ENCODE data around the gene ATP6V1C2. TPM values are rescaled to one million over a fixed set of nuclear protein-coding genes. Genes with fewer than 3 reads are reported as not detected.

The ATP6V1C2 gene
- total RNA-seq, 2 donors from 2014 or later, result 0.21 TPM; not detected in 1

DNA sequence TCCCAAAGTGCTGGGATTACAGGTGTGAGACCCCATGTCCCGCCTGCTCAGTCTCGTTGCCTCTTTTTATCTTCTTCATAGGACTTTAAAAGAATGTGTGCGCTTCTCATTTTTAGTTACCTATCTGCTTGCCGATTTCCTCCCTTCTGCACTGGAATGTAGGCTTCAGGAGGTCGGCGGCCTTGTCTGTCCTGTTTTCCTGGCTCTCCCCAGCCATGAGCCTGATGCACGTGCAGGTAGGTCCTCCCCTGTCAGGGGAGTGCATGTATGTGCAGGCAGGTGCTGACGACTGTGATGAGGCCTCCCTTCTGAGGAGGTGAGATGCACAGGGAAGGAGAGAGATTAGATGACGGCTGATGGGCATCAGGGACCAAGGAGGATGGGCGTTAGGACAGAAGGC is 13.6 kb upstream of the ATP6V1C2 start:
- Mint-ChIP-seq H3K27me3 (ENCODE audit: low read depth) (peaks cover 25% of the 10 kb centered on the region), H3K4me3 (no peak overlapping the region), H3K4me1 (ENCODE audit: low read depth) (peaks cover 7% of the 10 kb centered on the region), H3K27ac (no peak overlapping the region), H3K36me3 (ENCODE audit: insufficient read depth in 2 of 2) (no peaks in the 10 kb centered on the region), H3K9me3 (no peaks in the 10 kb centered on the region)
- no peak for DNase-seq
- no peak for ATAC-seq (replicated peaks in 1 of 2)

DNA sequence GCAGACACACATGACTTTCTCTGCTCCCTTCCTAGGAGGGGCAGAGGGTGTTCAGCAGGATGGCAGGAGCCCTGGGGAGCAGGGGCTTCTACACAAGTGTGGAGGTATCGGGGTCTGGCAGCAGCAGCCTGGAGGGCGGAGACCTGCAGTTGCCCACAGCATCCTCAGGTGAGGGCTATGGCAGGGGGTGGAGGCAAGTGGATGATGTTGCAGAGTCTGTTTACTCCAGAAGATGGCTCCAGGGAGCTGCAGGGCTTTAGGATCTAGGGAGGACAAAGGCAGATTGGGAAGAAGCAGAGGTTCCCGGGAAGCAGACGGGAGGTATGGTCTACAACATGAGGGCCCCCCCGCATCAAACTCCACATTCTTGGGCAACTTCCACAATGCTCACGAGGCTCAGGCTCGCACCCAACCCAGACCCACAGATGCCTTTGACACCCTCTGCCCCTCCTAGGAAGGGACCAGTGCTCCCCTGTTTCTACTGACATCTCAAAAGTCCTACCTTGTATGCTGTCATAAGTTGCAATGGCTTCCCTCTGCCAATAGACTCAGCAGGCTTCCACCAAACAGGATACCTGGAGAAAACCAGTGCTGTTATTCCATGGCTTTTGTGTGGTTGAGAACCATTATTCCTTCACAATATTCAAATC is 12.0 kb upstream of the ATP6V1C2 start:
- peaks cover 7% of the 10 kb centered on the region for H3K4me1 Mint-ChIP-seq (ENCODE audit: low read depth)
- H3K9me3 Mint-ChIP-seq, result no peaks in the 10 kb centered on the region
- no peak overlapping the region for H3K27ac Mint-ChIP-seq
- H3K36me3 Mint-ChIP-seq (ENCODE audit: insufficient read depth in 2 of 2), result no peaks in the 10 kb centered on the region
- ATAC-seq (replicated peaks in 1 of 2), result no peak
- H3K27me3 Mint-ChIP-seq (ENCODE audit: low read depth), result peaks cover 25% of the 10 kb centered on the region
- DNase-seq, result no peak
- H3K4me3 Mint-ChIP-seq, result no peak overlapping the region

GRCh38 chr2:10712185-10712809 is 9.1 kb upstream of the ATP6V1C2 start:
- Mint-ChIP-seq H3K27me3 (ENCODE audit: low read depth) (peaks cover 31% of the 10 kb centered on the region), H3K4me3 (peak overlapping the region; percentile 1 to 74), H3K27ac (no peak overlapping the region)

DNA sequence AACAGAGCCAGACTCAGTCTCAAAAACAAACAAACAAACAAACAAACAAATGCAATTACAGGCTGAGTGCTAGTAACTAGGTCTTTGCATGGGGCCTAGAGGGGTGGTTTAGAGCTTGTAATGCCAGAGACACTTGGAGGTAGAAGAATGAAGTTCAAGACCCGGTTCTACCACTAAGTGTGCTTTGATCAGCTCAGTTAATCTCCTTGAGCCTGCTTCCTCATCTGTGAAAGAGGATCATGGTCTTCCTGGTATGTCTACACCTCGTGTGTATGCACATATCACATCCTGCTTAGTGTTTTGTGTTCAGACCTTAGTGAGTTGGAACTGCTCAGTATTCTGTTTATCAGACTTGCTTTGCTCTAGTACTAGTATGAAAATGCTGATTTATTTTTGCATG is 4.8 kb upstream of the ATP6V1C2 start:
- ATAC-seq (replicated peaks in 1 of 2) (no peak), DNase-seq (no peak)
- H3K27me3 Mint-ChIP-seq (ENCODE audit: low read depth), result peaks cover 48% of the 10 kb centered on the region
- no peak overlapping the region for H3K4me3 Mint-ChIP-seq
- no peaks in the 10 kb centered on the region for H3K9me3 Mint-ChIP-seq
- H3K4me1 Mint-ChIP-seq (ENCODE audit: low read depth), result peaks cover 7% of the 10 kb centered on the region
- no peaks in the 10 kb centered on the region for H3K36me3 Mint-ChIP-seq (ENCODE audit: insufficient read depth in 2 of 2)
- H3K27ac Mint-ChIP-seq, result no peak overlapping the region

More at GRCh38 chr2:10712185-10712809, 9.1 kb upstream of the ATP6V1C2 start:
- ATAC-seq (replicated peaks in 1 of 2) (peak; percentile 39 to 54), DNase-seq (peak in 1 of 2 donors; percentile 6)
- H3K4me1 Mint-ChIP-seq (ENCODE audit: low read depth), result peaks cover 7% of the 10 kb centered on the region
- no peaks in the 10 kb centered on the region for H3K36me3 Mint-ChIP-seq (ENCODE audit: insufficient read depth in 2 of 2)
- H3K9me3 Mint-ChIP-seq, result no peaks in the 10 kb centered on the region

- peaks cover 8% of the 10 kb centered on the region for H3K4me1 Mint-ChIP-seq (ENCODE audit: low read depth)
- DNase-seq (no peak), ATAC-seq (replicated peaks in 1 of 2) (no peak)
- no peaks in the 10 kb centered on the region for H3K36me3 Mint-ChIP-seq (ENCODE audit: insufficient read depth in 2 of 2)
- peaks cover 47% of the 10 kb centered on the region for H3K27me3 Mint-ChIP-seq (ENCODE audit: low read depth)
- no peaks in the 10 kb centered on the region for H3K9me3 Mint-ChIP-seq
- H3K4me3 Mint-ChIP-seq, result no peak overlapping the region
- H3K27ac Mint-ChIP-seq, result no peak overlapping the region
Observed at GRCh38 chr2:10717628-10718027, 3.8 kb upstream of the ATP6V1C2 start.

DNA sequence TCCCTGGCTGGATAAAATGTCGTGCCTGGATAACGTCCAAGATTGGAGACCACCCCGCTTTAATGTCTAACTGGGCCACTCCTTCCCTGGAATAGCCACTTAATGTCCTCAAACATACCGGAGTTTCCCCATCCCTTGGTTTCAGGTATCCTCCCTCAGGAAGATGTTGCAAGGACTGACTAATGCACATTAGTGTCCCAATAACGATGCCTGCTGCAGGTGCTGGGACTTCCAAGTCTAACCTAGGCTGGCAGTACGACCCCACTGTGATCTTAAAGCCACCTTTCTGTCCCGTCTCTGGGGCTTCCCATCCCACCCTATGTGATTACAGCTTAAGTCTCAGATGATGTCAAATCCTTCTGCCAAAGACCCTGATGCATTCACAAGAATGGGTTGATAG is 1.1 kb upstream of the ATP6V1C2 start:
- ATAC-seq (replicated peaks in 1 of 2) (no peak), DNase-seq (no peak)
- peaks cover 8% of the 10 kb centered on the region for H3K4me1 Mint-ChIP-seq (ENCODE audit: low read depth)
- peak overlapping the region; percentile 48 to 49 for H3K4me3 Mint-ChIP-seq
- no peaks in the 10 kb centered on the region for H3K36me3 Mint-ChIP-seq (ENCODE audit: insufficient read depth in 2 of 2)
- H3K9me3 Mint-ChIP-seq, result no peaks in the 10 kb centered on the region
- H3K27me3 Mint-ChIP-seq (ENCODE audit: low read depth), result peaks cover 60% of the 10 kb centered on the region
- no peak overlapping the region for H3K27ac Mint-ChIP-seq

- peaks cover 60% of the 10 kb centered on the region for H3K27me3 Mint-ChIP-seq (ENCODE audit: low read depth)
- DNase-seq, result no peak
- no peaks in the 10 kb centered on the region for H3K36me3 Mint-ChIP-seq (ENCODE audit: insufficient read depth in 2 of 2)
- H3K27ac Mint-ChIP-seq, result no peak overlapping the region
- peak overlapping the region; percentile 48 to 49 for H3K4me3 Mint-ChIP-seq
- peaks cover 8% of the 10 kb centered on the region for H3K4me1 Mint-ChIP-seq (ENCODE audit: low read depth)
- ATAC-seq (replicated peaks in 1 of 2), result peak in 1 of 2 donors; percentile 14
- no peaks in the 10 kb centered on the region for H3K9me3 Mint-ChIP-seq
Observed at GRCh38 chr2:10720947-10721395, 459 bp upstream of the ATP6V1C2 start.

GRCh38 chr2:10722252-10722825 is 909 bp downstream of the ATP6V1C2 start:
- peak overlapping the region in 1 of 2 donors; percentile 63 for H3K4me3 Mint-ChIP-seq
- DNase-seq (no peak), ATAC-seq (replicated peaks in 1 of 2) (no peak)
- peaks cover 53% of the 10 kb centered on the region for H3K27me3 Mint-ChIP-seq (ENCODE audit: low read depth)
- peaks cover 8% of the 10 kb centered on the region for H3K4me1 Mint-ChIP-seq (ENCODE audit: low read depth)
- no peaks in the 10 kb centered on the region for H3K36me3 Mint-ChIP-seq (ENCODE audit: insufficient read depth in 2 of 2)
- H3K27ac Mint-ChIP-seq, result no peak overlapping the region
- no peaks in the 10 kb centered on the region for H3K9me3 Mint-ChIP-seq

GRCh38 chr2:10732924-10733565 is 11.6 kb downstream of the ATP6V1C2 start:
- no peak for DNase-seq
- Mint-ChIP-seq H3K4me1 (ENCODE audit: low read depth) (no peaks in the 10 kb centered on the region), H3K36me3 (ENCODE audit: insufficient read depth in 2 of 2) (no peaks in the 10 kb centered on the region), H3K9me3 (no peaks in the 10 kb centered on the region), H3K4me3 (no peak overlapping the region), H3K27ac (no peak overlapping the region), H3K27me3 (ENCODE audit: low read depth) (no peaks in the 10 kb centered on the region)
- ATAC-seq (replicated peaks in 1 of 2), result no peak

GRCh38 chr2:10733566-10733925 is 12.1 kb downstream of the ATP6V1C2 start:
- Mint-ChIP-seq H3K4me3 (no peak overlapping the region), H3K4me1 (ENCODE audit: low read depth) (no peaks in the 10 kb centered on the region), H3K9me3 (no peaks in the 10 kb centered on the region), H3K36me3 (ENCODE audit: insufficient read depth in 2 of 2) (no peaks in the 10 kb centered on the region), H3K27me3 (ENCODE audit: low read depth) (no peaks in the 10 kb centered on the region), H3K27ac (no peak overlapping the region)
- no peak for ATAC-seq (replicated peaks in 1 of 2)
- no peak for DNase-seq

GRCh38 chr2:10733980-10734379 is 12.6 kb downstream of the ATP6V1C2 start:
- ATAC-seq (replicated peaks in 1 of 2), result no peak
- H3K4me1 Mint-ChIP-seq (ENCODE audit: low read depth), result no peaks in the 10 kb centered on the region
- no peaks in the 10 kb centered on the region for H3K27me3 Mint-ChIP-seq (ENCODE audit: low read depth)
- H3K9me3 Mint-ChIP-seq, result no peaks in the 10 kb centered on the region
- no peak overlapping the region for H3K27ac Mint-ChIP-seq
- no peaks in the 10 kb centered on the region for H3K36me3 Mint-ChIP-seq (ENCODE audit: insufficient read depth in 2 of 2)
- no peak for DNase-seq
- H3K4me3 Mint-ChIP-seq, result no peak overlapping the region

DNA sequence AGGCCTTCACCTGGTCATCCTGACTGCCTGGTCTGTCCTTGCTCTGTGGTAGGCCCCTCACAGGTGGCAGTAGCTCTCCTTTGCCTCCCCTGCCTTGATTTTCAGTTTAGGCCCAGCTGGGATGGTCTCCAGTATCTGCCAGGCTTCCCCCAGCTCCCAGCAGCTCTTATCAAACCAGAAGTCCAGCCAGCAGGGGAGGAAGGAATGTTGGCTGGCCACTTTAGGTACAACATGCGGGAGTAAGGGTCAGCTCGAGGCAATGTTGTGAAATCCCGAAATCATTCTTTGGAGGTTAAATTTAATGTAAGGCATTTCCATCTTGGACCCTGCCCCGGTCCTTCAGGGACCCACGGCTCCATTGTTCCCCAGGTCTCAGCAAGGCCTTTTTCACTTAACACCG is 16.8 kb downstream of the ATP6V1C2 start:
- no peak for DNase-seq
- Mint-ChIP-seq H3K4me3 (no peak overlapping the region), H3K4me1 (ENCODE audit: low read depth) (no peaks in the 10 kb centered on the region), H3K9me3 (no peaks in the 10 kb centered on the region), H3K27ac (no peak overlapping the region), H3K27me3 (ENCODE audit: low read depth) (no peaks in the 10 kb centered on the region), H3K36me3 (ENCODE audit: insufficient read depth in 2 of 2) (no peaks in the 10 kb centered on the region)
- ATAC-seq (replicated peaks in 1 of 2), result no peak

DNA sequence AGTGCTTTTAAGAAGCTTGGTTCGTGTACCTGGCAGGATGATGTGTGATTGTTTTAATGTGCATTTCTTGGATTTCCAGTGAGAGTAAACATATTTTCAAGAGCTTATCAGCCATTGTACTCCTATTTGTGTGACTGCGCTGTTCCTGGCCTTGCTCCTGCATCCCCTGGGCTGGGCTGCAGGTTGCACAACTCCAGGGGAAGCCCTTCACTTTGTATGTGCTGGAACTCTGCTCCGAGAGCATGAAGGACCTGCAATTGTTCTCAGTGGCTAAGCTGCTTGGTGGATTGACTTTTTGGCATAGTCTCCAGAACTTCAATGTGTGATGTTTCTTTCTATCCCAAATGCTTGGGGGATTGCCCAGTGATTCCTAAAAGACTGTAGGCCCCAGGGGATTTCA is 18.8 kb downstream of the ATP6V1C2 start:
- Mint-ChIP-seq H3K9me3 (no peaks in the 10 kb centered on the region), H3K36me3 (ENCODE audit: insufficient read depth in 2 of 2) (no peaks in the 10 kb centered on the region), H3K4me1 (ENCODE audit: low read depth) (peaks cover under 1% of the 10 kb centered on the region), H3K4me3 (no peak overlapping the region), H3K27me3 (ENCODE audit: low read depth) (no peaks in the 10 kb centered on the region), H3K27ac (no peak overlapping the region)
- no peak for ATAC-seq (replicated peaks in 1 of 2)
- DNase-seq, result no peak
